H9 (cell line): Measurements from ENCODE around the gene CASP10. TPM values are rescaled to one million over a fixed set of nuclear protein-coding genes. Genes with fewer than 3 reads are reported as not detected.

Experiments
- DNase-seq: peaks from one replicate; pipeline ENCODE4 v3.0.0-alpha.2; 2017
- H2AFZ ChIP-seq: one replicate; pipeline ENCODE4 v1.6.1; 2013; ENCODE audit warnings: mild to moderate bottlenecking, low read length, control low read depth, moderate library complexity
- H2AK5ac ChIP-seq: 2 replicates; pipeline ENCODE4 v1.6.1; 2013; ENCODE audit warnings: low read length, control low read depth, mixed read lengths; ENCODE audit not compliant: insufficient read length
- H2BK120ac ChIP-seq: one replicate; pipeline ENCODE4 v1.6.1; 2013; ENCODE audit warnings: low read depth, mild to moderate bottlenecking, low read length, control low read depth, inconsistent platforms; ENCODE audit not compliant: poor library complexity, severe bottlenecking
- H2BK12ac ChIP-seq: 2 replicates; pipeline ENCODE4 v1.6.1; 2013; ENCODE audit warnings: low read length, control low read depth, mixed read lengths, low read depth; ENCODE audit not compliant: insufficient read length
- H2BK15ac ChIP-seq: 2 replicates; pipeline ENCODE4 v1.6.1; 2013; ENCODE audit warnings: low read depth, low read length, control low read depth
- H2BK20ac ChIP-seq: one replicate; pipeline ENCODE4 v1.6.1; 2013; ENCODE audit warnings: low read depth, mild to moderate bottlenecking, low read length, control low read depth, inconsistent platforms; ENCODE audit not compliant: poor library complexity, severe bottlenecking
- H2BK5ac ChIP-seq: 2 replicates; pipeline ENCODE4 v1.6.1; 2013; ENCODE audit warnings: low read length, control low read depth, mixed read lengths; ENCODE audit not compliant: insufficient read length
- H3K14ac ChIP-seq: 2 replicates; pipeline ENCODE4 v1.6.1; 2013; ENCODE audit warnings: low read length, control low read depth; ENCODE audit not compliant: insufficient read depth
- H3K18ac ChIP-seq: 2 replicates; pipeline ENCODE4 v1.6.1; 2013; ENCODE audit warnings: low read depth, mild to moderate bottlenecking, mixed read lengths, low read length, control low read depth; ENCODE audit not compliant: insufficient read length
- H3K23ac ChIP-seq: 2 replicates; pipeline ENCODE4 v1.6.1; 2013; ENCODE audit warnings: low read length, control low read depth, mixed read lengths, low read depth; ENCODE audit not compliant: insufficient read length
- H3K23me2 ChIP-seq: 2 replicates; pipeline ENCODE4 v1.6.1; 2013; ENCODE audit warnings: low read depth, mild to moderate bottlenecking, mixed read lengths, low read length, control low read depth; ENCODE audit not compliant: insufficient read length, poor library complexity, severe bottlenecking
- H3K27ac ChIP-seq: 2 replicates; pipeline ENCODE4 v1.5.1; 2013; ENCODE audit warnings: low read length, control low read depth, mixed read lengths, low read depth; ENCODE audit not compliant: insufficient read length
- H3K27me3 ChIP-seq: 2 replicates; pipeline ENCODE4 v1.6.1; 2013; ENCODE audit warnings: low read length, control low read depth, inconsistent platforms; ENCODE audit not compliant: insufficient read depth
- H3K4ac ChIP-seq: 2 replicates; pipeline ENCODE4 v1.6.1; 2013; ENCODE audit warnings: low read depth, mild to moderate bottlenecking, control low read depth, inconsistent platforms, low read length, moderate library complexity
- H3K4me1 ChIP-seq: 2 replicates; pipeline ENCODE4 v1.6.1; 2013; ENCODE audit warnings: low read length, control low read depth, inconsistent platforms; ENCODE audit not compliant: insufficient read depth
- H3K4me2 ChIP-seq: 2 replicates; pipeline ENCODE4 v1.6.1; 2013; ENCODE audit warnings: low read length, control low read depth, mixed read lengths; ENCODE audit not compliant: insufficient read length, insufficient read depth
- H3K56ac ChIP-seq: 2 replicates; pipeline ENCODE4 v1.6.1; 2013; ENCODE audit warnings: low read depth, mild to moderate bottlenecking, mixed read lengths, low read length, control low read depth; ENCODE audit not compliant: insufficient read length
- H3K79me1 ChIP-seq: 2 replicates; pipeline ENCODE4 v1.6.1; 2013; ENCODE audit warnings: low read depth, mild to moderate bottlenecking, moderate library complexity, low read length, control low read depth, inconsistent platforms; ENCODE audit not compliant: insufficient read depth, poor library complexity, severe bottlenecking
- H3K79me2 ChIP-seq: 2 replicates; pipeline ENCODE4 v1.6.1; 2013; ENCODE audit warnings: low read length, control low read depth, inconsistent platforms; ENCODE audit not compliant: insufficient read depth
- H3K9ac ChIP-seq: 2 replicates; pipeline ENCODE4 v1.6.1; 2013; ENCODE audit warnings: low read length, control low read depth, mixed read lengths; ENCODE audit not compliant: insufficient read length; ENCODE audit errors: extremely low read depth
- H3K9me3 ChIP-seq: one replicate; pipeline ENCODE4 v1.6.1; 2013; ENCODE audit warnings: low read depth, low read length, inconsistent platforms; ENCODE audit not compliant: control insufficient read depth
- H3T11ph ChIP-seq: one replicate; pipeline ENCODE4 v1.6.1; 2013; ENCODE audit warnings: mild to moderate bottlenecking, low read length, control low read depth, inconsistent platforms
- H4K20me1 ChIP-seq: one replicate; pipeline ENCODE4 v1.6.1; 2013; ENCODE audit not compliant: control insufficient read depth, insufficient read length, insufficient read depth
- H4K5ac ChIP-seq: 2 replicates; pipeline ENCODE4 v1.6.1; 2013; ENCODE audit warnings: low read depth, mild to moderate bottlenecking, mixed read lengths, low read length, control low read depth; ENCODE audit not compliant: insufficient read length
- H4K8ac ChIP-seq: replicated peaks from 2 replicates; pipeline ENCODE4 v1.6.1; 2013; ENCODE audit warnings: low read length, control low read depth, mixed read lengths, low read depth; ENCODE audit not compliant: insufficient read length
- H4K91ac ChIP-seq: 2 replicates; pipeline ENCODE4 v1.6.1; 2013; ENCODE audit warnings: low read depth, mild to moderate bottlenecking, moderate library complexity, mixed read lengths, low read length, control low read depth; ENCODE audit not compliant: insufficient read length
- H3K27ac Mint-ChIP-seq, 3 experiments: 2 replicates in 2 of 3; 3 replicates in 1 of 3; pipeline ENCODE4 v1.8.0; 2020 to 2021; ENCODE audit warnings: mixed read lengths in 3 of 3, mild to moderate bottlenecking in 1 of 3, moderate library complexity in 1 of 3
- H3K27me3 Mint-ChIP-seq: 2 replicates; pipeline ENCODE4 v1.8.0; 2021; ENCODE audit warnings: low read depth, mild to moderate bottlenecking, moderate library complexity, mixed read lengths
- H3K36me3 Mint-ChIP-seq, 3 experiments: 2 replicates in 2 of 3; 3 replicates in 1 of 3; pipeline ENCODE4 v1.8.0; 2020 to 2021; ENCODE audit warnings: low read depth in 3 of 3, mixed read lengths in 3 of 3; ENCODE audit not compliant: insufficient read depth in 1 of 3
- H3K4me1 Mint-ChIP-seq, 2 experiments: 2 replicates each; pipeline ENCODE4 v1.8.0; 2020; ENCODE audit warnings: mixed read lengths in 2 of 2
- H3K4me3 Mint-ChIP-seq, 2 experiments: 2 replicates in 1 of 2; 3 replicates in 1 of 2; pipeline ENCODE4 v1.8.0; 2020 to 2021; ENCODE audit warnings: mild to moderate bottlenecking in 2 of 2, mixed read lengths in 2 of 2, moderate library complexity in 1 of 2
- H3K9me3 Mint-ChIP-seq, 2 experiments: 2 replicates in 1 of 2; 3 replicates in 1 of 2; pipeline ENCODE4 v1.8.0; 2020; ENCODE audit warnings: mild to moderate bottlenecking in 2 of 2, mixed read lengths in 2 of 2, moderate library complexity in 1 of 2
- WGBS: extraction: QIAGEN DNeasy Blood & Tissue Kit; methylation state at CpG from one replicate; pipeline ENCODE4 v1.1.7; 2013; ENCODE audit warnings: missing lambda C conversion rate, low lambda C conversion rate, mixed read lengths; ENCODE audit not compliant: insufficient read length; ENCODE audit errors: extremely low coverage; 5-methylcytosine and 5-hydroxymethylcytosine counted together
- total RNA-seq: library from RNA; stranded (reverse); gene quantifications from 2 replicates; pipeline ENCODE4 v1.2.1, GENCODE V29; 2021
- TF ChIP-seq, protein P1 (sequence below): fragments of 200-600 bp; sonication (generic); conservative IDR thresholded peaks from 3 replicates; pipeline ENCODE4 v1.8.0; 2021; ENCODE audit warnings: antibody characterized with exemption, mild to moderate bottlenecking

The CASP10 gene
- total RNA-seq, 1 experiment from 2014 or later = 2.7 TPM

- Histone ChIP-seq H4K91ac (no peak overlapping the region), H2BK120ac (no peak overlapping the region), H3K23ac (no peak overlapping the region), H2BK15ac (no peak overlapping the region), H4K20me1 (no peaks in the 10 kb centered on the region), H3K79me1 (no peaks in the 10 kb centered on the region), H2BK5ac (no peak overlapping the region), H3K18ac (no peak overlapping the region), H3K79me2 (no peaks in the 10 kb centered on the region), H4K8ac (no peak overlapping the region), H2BK12ac (no peak overlapping the region), H3K14ac (no peak overlapping the region), H3K9ac (no peak overlapping the region), H3K4me1 (peaks cover 11% of the 10 kb centered on the region), H3K56ac (no peak overlapping the region), H4K5ac (no peak overlapping the region), H2AFZ (no peak overlapping the region), H3K27me3 (no peaks in the 10 kb centered on the region), H3K4ac (no peak overlapping the region), H3K9me3 (no peaks in the 10 kb centered on the region), H3K23me2 (no peaks in the 10 kb centered on the region), H2BK20ac (no peak overlapping the region), H2AK5ac (no peak overlapping the region), H3T11ph (no peak overlapping the region), H3K4me2 (no peak overlapping the region), H3K27ac (no peak overlapping the region)
- Mint-ChIP-seq H3K36me3 (no peaks in the 10 kb centered on the region; a peak in 2 of 7 replicates), H3K27ac (no peak overlapping the region), H3K9me3 (no peaks in the 10 kb centered on the region), H3K4me3 (no peak overlapping the region), H3K27me3 (no peaks in the 10 kb centered on the region; the same call in 1 of the 2 replicates), H3K4me1 (peaks cover 27 to 28% of the 10 kb centered on the region in 2 experiments)
- no CpG with 5 or more reads among the region's 3 CpGs for WGBS
- TF ChIP-seq, protein P1, sequence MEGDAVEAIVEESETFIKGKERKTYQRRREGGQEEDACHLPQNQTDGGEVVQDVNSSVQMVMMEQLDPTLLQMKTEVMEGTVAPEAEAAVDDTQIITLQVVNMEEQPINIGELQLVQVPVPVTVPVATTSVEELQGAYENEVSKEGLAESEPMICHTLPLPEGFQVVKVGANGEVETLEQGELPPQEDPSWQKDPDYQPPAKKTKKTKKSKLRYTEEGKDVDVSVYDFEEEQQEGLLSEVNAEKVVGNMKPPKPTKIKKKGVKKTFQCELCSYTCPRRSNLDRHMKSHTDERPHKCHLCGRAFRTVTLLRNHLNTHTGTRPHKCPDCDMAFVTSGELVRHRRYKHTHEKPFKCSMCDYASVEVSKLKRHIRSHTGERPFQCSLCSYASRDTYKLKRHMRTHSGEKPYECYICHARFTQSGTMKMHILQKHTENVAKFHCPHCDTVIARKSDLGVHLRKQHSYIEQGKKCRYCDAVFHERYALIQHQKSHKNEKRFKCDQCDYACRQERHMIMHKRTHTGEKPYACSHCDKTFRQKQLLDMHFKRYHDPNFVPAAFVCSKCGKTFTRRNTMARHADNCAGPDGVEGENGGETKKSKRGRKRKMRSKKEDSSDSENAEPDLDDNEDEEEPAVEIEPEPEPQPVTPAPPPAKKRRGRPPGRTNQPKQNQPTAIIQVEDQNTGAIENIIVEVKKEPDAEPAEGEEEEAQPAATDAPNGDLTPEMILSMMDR = no peak
- DNase-seq = no peak
Observed at GRCh38 chr2:201255408-201256033, 72.6 kb downstream of the CASP10 start.
